Measurements from ENCODE around the gene TM4SF20. TPM values are rescaled to one million over a fixed set of nuclear protein-coding genes. Genes with fewer than 3 reads are reported as not detected.

Gene TM4SF20
- total RNA-seq, 1 experiment from 2014 or later: not detected

DNA sequence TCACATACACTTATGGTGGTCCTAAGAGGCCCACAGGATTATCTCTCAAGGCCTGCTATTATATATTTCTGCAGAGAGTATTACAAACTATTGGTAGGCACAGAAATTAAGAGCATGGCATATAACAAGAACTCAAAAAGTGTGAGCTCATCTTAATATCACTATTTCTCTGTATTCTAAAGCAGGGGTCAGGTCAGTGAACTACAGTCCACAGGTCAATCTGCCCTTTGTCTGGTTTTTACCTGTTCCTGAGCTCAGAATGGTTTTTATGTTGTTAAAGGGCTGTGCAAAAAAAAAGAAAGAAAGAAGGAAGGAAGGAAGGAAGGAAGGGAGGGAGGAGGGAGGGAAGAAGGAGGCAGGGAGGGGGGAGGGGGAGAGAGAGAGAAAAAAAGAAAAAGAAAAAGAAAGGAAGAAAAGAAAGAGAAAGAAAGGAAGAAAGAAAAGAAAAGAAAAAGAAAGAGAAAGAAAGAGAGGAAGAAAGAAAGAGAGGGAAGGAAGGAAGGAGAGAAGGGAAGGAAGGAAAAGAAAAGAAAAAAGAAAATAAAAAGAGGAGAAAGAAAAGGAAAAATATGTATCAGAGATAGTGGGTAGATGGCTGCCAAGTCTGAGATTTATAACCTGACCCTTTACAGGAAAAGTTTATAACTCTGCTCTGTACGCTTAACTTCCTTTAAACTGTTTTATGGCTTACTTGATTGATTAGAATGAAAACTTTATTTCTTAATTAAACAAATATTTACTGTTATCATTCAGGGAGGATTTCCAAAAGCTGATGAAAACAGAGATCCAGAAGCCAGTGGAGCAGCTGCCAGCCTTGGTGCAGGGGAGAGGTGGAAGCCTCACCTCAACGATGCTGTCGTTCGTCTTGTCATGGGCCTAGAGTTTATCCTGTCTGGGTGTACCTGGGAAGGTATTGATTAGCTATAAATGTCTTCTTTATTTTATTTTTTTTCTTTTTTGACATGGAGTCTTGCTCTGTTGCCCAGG lies 19.9 kb upstream of the TM4SF20 start:
- Histone ChIP-seq H3K4me3 (ENCODE audit: low read depth, low read length, poor library complexity, severe bottlenecking) (no peak overlapping the region), H3K4me1 (ENCODE audit: insufficient read depth, low read length, poor library complexity, severe bottlenecking) (no peaks in the 10 kb centered on the region), H3K27ac (ENCODE audit: low read depth, low read length, poor library complexity, severe bottlenecking) (no peak overlapping the region), H3K27me3 (replicated peaks; ENCODE audit: insufficient read depth, low read depth, low read length, poor library complexity) (no peaks in the 10 kb centered on the region), H3K9me3 (ENCODE audit: low read depth, low read length, poor library complexity, severe bottlenecking) (no peaks in the 10 kb centered on the region), H3K36me3 (ENCODE audit: insufficient read depth, low read length, poor library complexity, severe bottlenecking) (no peaks in the 10 kb centered on the region)
- no peak for DNase-seq (ENCODE audit: low spot score)
- no TSS peak for BruUV-seq (replicated peaks)
- intact Hi-C loops (cut with micrococcal nuclease; ENCODE audit: unreplicated experiment): loop anchor here (10.0 kb wide), 1 partner anchor 264 kb away; no protein-coding TSS in a partner anchor
- ChIA-PET CTCF (interaction anchor here (0.7 kb wide), 1 partner anchor 17 kb away, joined by 9 read pairs; no protein-coding TSS in a partner anchor), POLR2A (ENCODE audit: low non-redundant PET) (no interaction called here)
- TF ChIP-seq EZH2 (IDR thresholded peaks at IDR 0.05; ENCODE audit: borderline replicate concordance, low read depth, low read length, poor library complexity, severe bottlenecking): no peak
- TF ChIP-seq, protein P1, sequence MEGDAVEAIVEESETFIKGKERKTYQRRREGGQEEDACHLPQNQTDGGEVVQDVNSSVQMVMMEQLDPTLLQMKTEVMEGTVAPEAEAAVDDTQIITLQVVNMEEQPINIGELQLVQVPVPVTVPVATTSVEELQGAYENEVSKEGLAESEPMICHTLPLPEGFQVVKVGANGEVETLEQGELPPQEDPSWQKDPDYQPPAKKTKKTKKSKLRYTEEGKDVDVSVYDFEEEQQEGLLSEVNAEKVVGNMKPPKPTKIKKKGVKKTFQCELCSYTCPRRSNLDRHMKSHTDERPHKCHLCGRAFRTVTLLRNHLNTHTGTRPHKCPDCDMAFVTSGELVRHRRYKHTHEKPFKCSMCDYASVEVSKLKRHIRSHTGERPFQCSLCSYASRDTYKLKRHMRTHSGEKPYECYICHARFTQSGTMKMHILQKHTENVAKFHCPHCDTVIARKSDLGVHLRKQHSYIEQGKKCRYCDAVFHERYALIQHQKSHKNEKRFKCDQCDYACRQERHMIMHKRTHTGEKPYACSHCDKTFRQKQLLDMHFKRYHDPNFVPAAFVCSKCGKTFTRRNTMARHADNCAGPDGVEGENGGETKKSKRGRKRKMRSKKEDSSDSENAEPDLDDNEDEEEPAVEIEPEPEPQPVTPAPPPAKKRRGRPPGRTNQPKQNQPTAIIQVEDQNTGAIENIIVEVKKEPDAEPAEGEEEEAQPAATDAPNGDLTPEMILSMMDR (conservative IDR thresholded peaks at IDR 0.05; ENCODE audit: low read depth, low read length): no peak

DNA sequence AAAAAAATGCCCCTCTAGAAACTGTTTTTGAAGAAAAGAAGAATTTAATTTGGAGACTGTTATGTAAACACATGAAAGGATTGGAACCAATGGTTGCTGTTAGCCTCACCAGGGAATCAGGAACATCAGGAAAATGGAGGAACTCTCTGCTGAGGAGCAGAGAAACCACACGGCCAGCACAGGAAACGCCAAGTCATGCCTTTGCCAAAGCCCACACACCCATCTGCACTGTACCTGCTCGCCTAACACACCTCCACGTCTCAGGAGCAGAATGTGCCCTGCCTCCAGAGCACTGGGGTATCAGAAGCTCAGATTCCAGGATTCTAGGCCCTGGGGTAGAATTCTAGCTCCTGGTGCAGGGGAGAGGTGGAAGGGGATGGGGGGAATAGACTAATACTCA lies 18.5 kb upstream of the TM4SF20 start:
- CTCF ChIA-PET: no interaction called here
- TF ChIP-seq EZH2 (IDR thresholded peaks at IDR 0.05; ENCODE audit: borderline replicate concordance, low read depth, low read length, poor library complexity, severe bottlenecking): no peak
- TF ChIP-seq, protein P1 (conservative IDR thresholded peaks at IDR 0.05; ENCODE audit: low read depth, low read length): no peak
- Histone ChIP-seq H3K36me3 (ENCODE audit: insufficient read depth, low read length, poor library complexity, severe bottlenecking) (no peaks in the 10 kb centered on the region), H3K4me1 (ENCODE audit: insufficient read depth, low read length, poor library complexity, severe bottlenecking) (no peaks in the 10 kb centered on the region), H3K27me3 (replicated peaks; ENCODE audit: insufficient read depth, low read depth, low read length, poor library complexity) (no peaks in the 10 kb centered on the region), H3K27ac (ENCODE audit: low read depth, low read length, poor library complexity, severe bottlenecking) (no peak overlapping the region), H3K9me3 (ENCODE audit: low read depth, low read length, poor library complexity, severe bottlenecking) (no peaks in the 10 kb centered on the region), H3K4me3 (ENCODE audit: low read depth, low read length, poor library complexity, severe bottlenecking) (no peak overlapping the region)
- intact Hi-C loops (cut with micrococcal nuclease; ENCODE audit: unreplicated experiment): loop anchor here (10.0 kb wide), 1 partner anchor 263 kb away; no protein-coding TSS in a partner anchor
- POLR2A ChIA-PET (ENCODE audit: low non-redundant PET): interaction anchor here (0.6 kb wide), 1 partner anchor 9 kb away, joined by 3 read pairs; no protein-coding TSS in a partner anchor
- no TSS peak for BruUV-seq (replicated peaks)
- no peak for DNase-seq (ENCODE audit: low spot score)

DNA sequence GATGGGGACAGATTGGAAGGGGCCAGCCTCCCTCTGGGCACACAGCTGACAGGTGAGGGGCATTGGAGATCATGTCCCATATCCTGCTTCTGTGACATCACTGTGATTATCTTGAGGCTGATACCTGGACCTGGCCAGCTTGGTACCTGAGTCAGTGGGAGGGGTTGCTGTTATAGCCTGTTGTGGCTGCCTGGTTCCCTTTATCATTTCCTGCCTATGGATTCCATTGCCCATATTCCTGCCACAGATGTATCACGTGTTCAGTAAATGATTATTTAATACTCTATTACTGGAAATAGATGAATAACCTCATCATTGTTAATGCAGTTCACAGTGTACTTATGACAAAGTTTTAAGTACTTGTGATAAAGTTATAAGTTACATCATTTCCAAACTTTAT lies 16.4 kb upstream of the TM4SF20 start:
- TF ChIP-seq, protein P1 (conservative IDR thresholded peaks at IDR 0.05; ENCODE audit: low read depth, low read length): no peak
- TF ChIP-seq EZH2 (IDR thresholded peaks at IDR 0.05; ENCODE audit: borderline replicate concordance, low read depth, low read length, poor library complexity, severe bottlenecking): no peak
- CTCF ChIA-PET: no interaction called here
- no TSS peak for BruUV-seq (replicated peaks)

More for the DNA sequence above, 16.4 kb upstream of the TM4SF20 start:
- intact Hi-C loops (cut with micrococcal nuclease; ENCODE audit: unreplicated experiment): loop anchor here (10.0 kb wide), 1 partner anchor 261 kb away; no protein-coding TSS in a partner anchor
- POLR2A ChIA-PET (ENCODE audit: low non-redundant PET): no interaction called here
- no peak overlapping the region for H3K27ac ChIP-seq (ENCODE audit: low read depth, low read length, poor library complexity, severe bottlenecking)
- H3K36me3 ChIP-seq (ENCODE audit: insufficient read depth, low read length, poor library complexity, severe bottlenecking): no peaks in the 10 kb centered on the region
- no peak for DNase-seq (ENCODE audit: low spot score)
- no peaks in the 10 kb centered on the region for H3K4me1 ChIP-seq (ENCODE audit: insufficient read depth, low read length, poor library complexity, severe bottlenecking)
- H3K4me3 ChIP-seq (ENCODE audit: low read depth, low read length, poor library complexity, severe bottlenecking): no peak overlapping the region
- no peaks in the 10 kb centered on the region for H3K27me3 ChIP-seq (replicated peaks; ENCODE audit: insufficient read depth, low read depth, low read length, poor library complexity)
- H3K9me3 ChIP-seq (ENCODE audit: low read depth, low read length, poor library complexity, severe bottlenecking): no peaks in the 10 kb centered on the region

All from A673 (cell line).